HEK293 (cell line): ENCODE data around the gene ZBTB20.
A peak's percentile ranks its signal among the peaks of the same experiment; 100 is the strongest.

Experiments used
- CTCF ChIA-PET: fragments of 350-600 bp; formaldehyde crosslinking; extraction: SDS; loops from one replicate; lab custom pipeline; 2021; ENCODE audit warnings: antibody characterized with exemption; lab: Yijun Ruan, JAX
- POLR2A ChIA-PET: fragments of 300-600 bp; formaldehyde crosslinking; extraction: SDS; loops from one replicate; lab custom pipeline; 2020; ENCODE audit warnings: antibody characterized with exemption, inconsistent platforms; lab: Yijun Ruan, JAX
- H3K27ac ChIP-seq: fragments of 200-500 bp; sonication (Bioruptor generic); 2 replicates; pipeline ENCODE4 v1.5.1; 2014; ENCODE audit warnings: low read depth, low read length, control low read depth, inconsistent platforms; ENCODE audit errors: extremely low read depth
- H3K36me3 ChIP-seq, 2 experiments: fragments of 200-500 bp in 1 of 2; sonication (Bioruptor generic) in 1 of 2; 1 replicate in 1 of 2; 2 replicates in 1 of 2; pipeline ENCODE4 v1.5.1; 2014 to 2017; ENCODE audit warnings: inconsistent platforms in 2 of 2, low read length in 2 of 2; ENCODE audit not compliant: control insufficient read depth in 2 of 2, insufficient read depth in 1 of 2
- H3K4me1 ChIP-seq: fragments of 200-500 bp; sonication (Bioruptor generic); 2 replicates; pipeline ENCODE4 v1.5.1; 2014; ENCODE audit warnings: mild to moderate bottlenecking, low read length, inconsistent platforms; ENCODE audit not compliant: control insufficient read depth, insufficient read depth
- H3K4me3 ChIP-seq: 2 replicates; pipeline ENCODE4 v1.5.1; 2011; ENCODE audit warnings: low read depth, mild to moderate bottlenecking, control low read depth, low read length, moderate library complexity
- H3K9me3 ChIP-seq: fragments of 200-500 bp; sonication (Bioruptor generic); 2 replicates; pipeline ENCODE4 v1.5.1; 2014; ENCODE audit warnings: low read depth, low read length, inconsistent platforms; ENCODE audit not compliant: control insufficient read depth, insufficient read depth
- BCL11A ChIP-seq: fragments of 450-650 bp; formaldehyde crosslinking; IDR thresholded peaks from 2 replicates; pipeline ENCODE4 v1.5.1; 2016; ENCODE audit warnings: low read depth, missing biosample characterization, missing genetic modification characterization
- PBX3 ChIP-seq: sonication (generic); formaldehyde crosslinking; IDR thresholded peaks from 2 replicates; pipeline ENCODE4 v1.8.1; 2022; ENCODE audit warnings: mild to moderate bottlenecking, moderate library complexity, missing genetic modification reagents
- PRDM1 ChIP-seq: fragments of 450-650 bp; formaldehyde crosslinking; IDR thresholded peaks from 2 replicates; pipeline ENCODE4; 2016; ENCODE audit warnings: missing biosample characterization, missing genetic modification characterization
- SALL2 ChIP-seq: fragments of 450-650 bp; formaldehyde crosslinking; IDR thresholded peaks from 2 replicates; pipeline ENCODE4 v1.5.0; 2017; ENCODE audit warnings: missing biosample characterization, mild to moderate bottlenecking, missing genetic modification characterization, borderline replicate concordance
- SETDB1 ChIP-seq: IDR thresholded peaks from one replicate; pipeline ENCODE4 v1.6.1; 2017; ENCODE audit warnings: mild to moderate bottlenecking, low read length, moderate library complexity, mixed read lengths; ENCODE audit not compliant: insufficient read length
- ZNF175 ChIP-seq: fragments of 450-650 bp; formaldehyde crosslinking; IDR thresholded peaks from 2 replicates; pipeline ENCODE4 v1.5.1; 2016; ENCODE audit warnings: missing biosample characterization, missing genetic modification characterization
- ZNF19 ChIP-seq: fragments of 450-650 bp; formaldehyde crosslinking; IDR thresholded peaks from 2 replicates; pipeline ENCODE4; 2016; ENCODE audit warnings: missing biosample characterization, missing genetic modification characterization, low read depth
- ZNF302 ChIP-seq: fragments of 450-650 bp; formaldehyde crosslinking; IDR thresholded peaks from 2 replicates; pipeline ENCODE4 v1.5.1; 2016; ENCODE audit warnings: missing biosample characterization, missing genetic modification characterization, low read depth
- ZNF341 ChIP-seq: fragments of 450-650 bp; formaldehyde crosslinking; IDR thresholded peaks from 2 replicates; pipeline ENCODE4; 2016; ENCODE audit warnings: low read depth, missing biosample characterization, missing genetic modification characterization
- ZNF354C ChIP-seq: fragments of 450-650 bp; formaldehyde crosslinking; IDR thresholded peaks from 2 replicates; pipeline ENCODE4 v1.5.1; 2016; ENCODE audit warnings: missing biosample characterization, missing genetic modification characterization, low read depth, borderline replicate concordance
- ZNF366 ChIP-seq: fragments of 450-650 bp; formaldehyde crosslinking; conservative IDR thresholded peaks from 2 replicates; pipeline ENCODE4 v1.5.1; 2016; ENCODE audit warnings: missing biosample characterization, missing genetic modification characterization
- ZNF510 ChIP-seq: fragments of 450-650 bp; formaldehyde crosslinking; IDR thresholded peaks from 2 replicates; pipeline ENCODE4 v1.5.1; 2018; ENCODE audit warnings: mild to moderate bottlenecking, missing genetic modification characterization, missing biosample characterization; ENCODE audit not compliant: insufficient replicate concordance
- ZNF518A ChIP-seq: fragments of 450-650 bp; formaldehyde crosslinking; conservative IDR thresholded peaks from 2 replicates; pipeline ENCODE4 v1.5.1; 2016; ENCODE audit warnings: low read depth, missing biosample characterization, missing genetic modification characterization
- ZNF600 ChIP-seq: fragments of 450-650 bp; formaldehyde crosslinking; IDR thresholded peaks from 2 replicates; pipeline ENCODE4 v1.5.1; 2016; ENCODE audit warnings: missing biosample characterization, missing genetic modification characterization
- ZNF610 ChIP-seq: fragments of 450-650 bp; formaldehyde crosslinking; IDR thresholded peaks from 2 replicates; pipeline ENCODE4 v1.5.1; 2016; ENCODE audit warnings: missing biosample characterization, missing genetic modification characterization, borderline replicate concordance
- ZNF629 ChIP-seq: fragments of 450-650 bp; formaldehyde crosslinking; IDR thresholded peaks from 2 replicates; pipeline ENCODE4 v1.5.1; 2017; ENCODE audit warnings: missing biosample characterization, missing genetic modification characterization
- ZNF692 ChIP-seq: fragments of 450-650 bp; formaldehyde crosslinking; IDR thresholded peaks from 2 replicates; pipeline ENCODE4 v1.5.1; 2016; ENCODE audit warnings: missing biosample characterization, missing genetic modification characterization
- TF ChIP-seq, protein P1 (sequence below): fragments of 450-650 bp; formaldehyde crosslinking; IDR thresholded peaks from 2 replicates; pipeline ENCODE4 v1.5.1; 2017; ENCODE audit warnings: missing biosample characterization, missing genetic modification characterization
- TF ChIP-seq, protein P2 (sequence below): fragments of 450-650 bp; formaldehyde crosslinking; IDR thresholded peaks from 2 replicates; pipeline ENCODE4 v1.5.1; 2016; ENCODE audit warnings: missing biosample characterization, missing genetic modification characterization

ZBTB20 gene

DNA sequence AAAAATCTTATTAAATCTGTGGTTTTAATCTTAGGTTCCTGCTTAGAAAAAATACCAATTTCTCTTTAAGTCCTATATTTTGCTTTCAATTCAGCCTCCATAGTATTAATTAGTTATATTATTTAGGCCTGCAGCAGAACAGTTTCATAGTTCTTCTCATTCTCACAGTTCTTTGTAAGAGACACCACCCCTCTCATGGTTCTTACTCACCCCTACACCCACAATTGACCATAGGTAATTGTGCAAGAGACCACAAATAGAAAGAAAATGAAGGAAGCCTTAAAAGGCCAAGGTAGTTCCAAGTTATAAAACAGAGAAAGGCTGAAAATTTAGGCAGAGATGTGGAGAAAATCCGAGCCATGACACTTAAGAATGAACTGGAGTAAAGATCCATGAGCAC lies 438.0 kb downstream of the ZBTB20 start (continued):
- TF ChIP-seq ZNF518A (tag by site-specific recombination) = no peak

GRCh38 chr3:114707252-114707860 lies 439.7 kb downstream of the ZBTB20 start:
- no peaks in the 10 kb centered on the region for H3K4me1 ChIP-seq
- H3K4me3 ChIP-seq = no peak overlapping the region
- H3K27ac ChIP-seq = no peak overlapping the region
- ChIA-PET CTCF (no interaction called here), POLR2A (no interaction called here)
- no peaks in the 10 kb centered on the region for H3K36me3 ChIP-seq
- H3K9me3 ChIP-seq = no peaks in the 10 kb centered on the region
- TF ChIP-seq ZNF692 (tag by site-specific recombination) (no peak), ZNF510 (tag by site-specific recombination) (no peak), ZNF175 (tag by site-specific recombination) (no peak), SETDB1 (no peak), PBX3 (CRISPR knock-in tag) (no peak), ZNF302 (tag by site-specific recombination) (no peak), ZNF610 (no peak)

- H3K4me1 ChIP-seq = no peaks in the 10 kb centered on the region
- no peaks in the 10 kb centered on the region for H3K36me3 ChIP-seq
- no peaks in the 10 kb centered on the region for H3K9me3 ChIP-seq
- H3K4me3 ChIP-seq = no peak overlapping the region
- ChIA-PET POLR2A (no interaction called here), CTCF (no interaction called here)
- no peak overlapping the region for H3K27ac ChIP-seq
- TF ChIP-seq, protein P1, sequence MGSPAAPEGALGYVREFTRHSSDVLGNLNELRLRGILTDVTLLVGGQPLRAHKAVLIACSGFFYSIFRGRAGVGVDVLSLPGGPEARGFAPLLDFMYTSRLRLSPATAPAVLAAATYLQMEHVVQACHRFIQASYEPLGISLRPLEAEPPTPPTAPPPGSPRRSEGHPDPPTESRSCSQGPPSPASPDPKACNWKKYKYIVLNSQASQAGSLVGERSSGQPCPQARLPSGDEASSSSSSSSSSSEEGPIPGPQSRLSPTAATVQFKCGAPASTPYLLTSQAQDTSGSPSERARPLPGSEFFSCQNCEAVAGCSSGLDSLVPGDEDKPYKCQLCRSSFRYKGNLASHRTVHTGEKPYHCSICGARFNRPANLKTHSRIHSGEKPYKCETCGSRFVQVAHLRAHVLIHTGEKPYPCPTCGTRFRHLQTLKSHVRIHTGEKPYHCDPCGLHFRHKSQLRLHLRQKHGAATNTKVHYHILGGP (tag by site-specific recombination) = no peak
- TF ChIP-seq ZNF341 (tag by site-specific recombination) (no peak), ZNF600 (tag by site-specific recombination) (no peak), ZNF629 (tag by site-specific recombination) (peak; percentile 57), ZNF19 (tag by site-specific recombination) (no peak), PRDM1 (tag by site-specific recombination) (peak; percentile 63), ZNF366 (peak; percentile 55; the same call in 1 of the 2 replicates), ZNF354C (tag by site-specific recombination) (no peak), BCL11A (tag by site-specific recombination) (peak; percentile 25; the same call in 1 of the 2 replicates), SALL2 (tag by site-specific recombination) (no peak)
- TF ChIP-seq, protein P2, sequence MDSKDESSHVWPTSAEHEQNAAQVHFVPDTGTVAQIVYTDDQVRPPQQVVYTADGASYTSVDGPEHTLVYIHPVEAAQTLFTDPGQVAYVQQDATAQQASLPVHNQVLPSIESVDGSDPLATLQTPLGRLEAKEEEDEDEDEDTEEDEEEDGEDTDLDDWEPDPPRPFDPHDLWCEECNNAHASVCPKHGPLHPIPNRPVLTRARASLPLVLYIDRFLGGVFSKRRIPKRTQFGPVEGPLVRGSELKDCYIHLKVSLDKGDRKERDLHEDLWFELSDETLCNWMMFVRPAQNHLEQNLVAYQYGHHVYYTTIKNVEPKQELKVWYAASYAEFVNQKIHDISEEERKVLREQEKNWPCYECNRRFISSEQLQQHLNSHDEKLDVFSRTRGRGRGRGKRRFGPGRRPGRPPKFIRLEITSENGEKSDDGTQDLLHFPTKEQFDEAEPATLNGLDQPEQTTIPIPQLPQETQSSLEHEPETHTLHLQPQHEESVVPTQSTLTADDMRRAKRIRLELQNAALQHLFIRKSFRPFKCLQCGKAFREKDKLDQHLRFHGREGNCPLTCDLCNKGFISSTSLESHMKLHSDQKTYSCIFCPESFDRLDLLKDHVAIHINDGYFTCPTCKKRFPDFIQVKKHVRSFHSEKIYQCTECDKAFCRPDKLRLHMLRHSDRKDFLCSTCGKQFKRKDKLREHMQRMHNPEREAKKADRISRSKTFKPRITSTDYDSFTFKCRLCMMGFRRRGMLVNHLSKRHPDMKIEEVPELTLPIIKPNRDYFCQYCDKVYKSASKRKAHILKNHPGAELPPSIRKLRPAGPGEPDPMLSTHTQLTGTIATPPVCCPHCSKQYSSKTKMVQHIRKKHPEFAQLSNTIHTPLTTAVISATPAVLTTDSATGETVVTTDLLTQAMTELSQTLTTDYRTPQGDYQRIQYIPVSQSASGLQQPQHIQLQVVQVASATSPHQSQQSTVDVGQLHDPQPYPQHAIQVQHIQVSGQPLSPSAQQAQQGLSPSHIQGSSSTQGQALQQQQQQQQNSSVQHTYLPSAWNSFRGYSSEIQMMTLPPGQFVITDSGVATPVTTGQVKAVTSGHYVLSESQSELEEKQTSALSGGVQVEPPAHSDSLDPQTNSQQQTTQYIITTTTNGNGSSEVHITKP = 0 out of 2 replicates have a peak, but pooled peaks have one; percentile 32
These were observed 440.4 kb downstream of the ZBTB20 start for GRCh38 chr3:114706591-114707232.
